Brain microvascular endothelial cell (primary cell): ENCODE measurements around the gene SGPL1.
"Not testable (repeated sequence)": the region's sequence is repeated elsewhere in the genome, so short reads cannot be mapped to it uniquely, and the experiment has no call there.

Experiments
- DNase-seq: peaks from one replicate; pipeline ENCODE4 v3.0.0-alpha.2; 2020
- H3K27ac ChIP-seq: fragments of 250-450 bp; sonication (Bioruptor Pico); 2 replicates; pipeline ENCODE4 v1.5.1; 2020; ENCODE audit warnings: mild to moderate bottlenecking, moderate library complexity
- H3K27me3 ChIP-seq: fragments of 250-450 bp; sonication (Bioruptor Pico); replicated peaks from 2 replicates; pipeline ENCODE4 v1.5.1; 2020; ENCODE audit warnings: mild to moderate bottlenecking
- H3K36me3 ChIP-seq: fragments of 250-450 bp; sonication (Bioruptor Pico); replicated peaks from 2 replicates; pipeline ENCODE4 v1.5.1; 2020; ENCODE audit warnings: mild to moderate bottlenecking
- H3K4me3 ChIP-seq: 2 replicates; pipeline ENCODE4 v1.5.1; 2011; ENCODE audit warnings: low read depth, mild to moderate bottlenecking, control low read depth, low read length, moderate library complexity
- in situ Hi-C: cut with HindIII; loops from 2 replicates; pipeline ENCODE4 v1.10.0; 2017; ENCODE audit warnings: low sequenced_read_pairs, low pct_ligation_motif_present
- TF ChIP-seq, protein P1 (sequence below): IDR thresholded peaks from 2 replicates; pipeline ENCODE4 v1.5.1; 2011; ENCODE audit warnings: low read depth, mild to moderate bottlenecking, moderate library complexity, low read length, control low read depth, inconsistent platforms; ENCODE audit errors: missing control alignments

SGPL1 gene, protein sequence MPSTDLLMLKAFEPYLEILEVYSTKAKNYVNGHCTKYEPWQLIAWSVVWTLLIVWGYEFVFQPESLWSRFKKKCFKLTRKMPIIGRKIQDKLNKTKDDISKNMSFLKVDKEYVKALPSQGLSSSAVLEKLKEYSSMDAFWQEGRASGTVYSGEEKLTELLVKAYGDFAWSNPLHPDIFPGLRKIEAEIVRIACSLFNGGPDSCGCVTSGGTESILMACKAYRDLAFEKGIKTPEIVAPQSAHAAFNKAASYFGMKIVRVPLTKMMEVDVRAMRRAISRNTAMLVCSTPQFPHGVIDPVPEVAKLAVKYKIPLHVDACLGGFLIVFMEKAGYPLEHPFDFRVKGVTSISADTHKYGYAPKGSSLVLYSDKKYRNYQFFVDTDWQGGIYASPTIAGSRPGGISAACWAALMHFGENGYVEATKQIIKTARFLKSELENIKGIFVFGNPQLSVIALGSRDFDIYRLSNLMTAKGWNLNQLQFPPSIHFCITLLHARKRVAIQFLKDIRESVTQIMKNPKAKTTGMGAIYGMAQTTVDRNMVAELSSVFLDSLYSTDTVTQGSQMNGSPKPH

DNA sequence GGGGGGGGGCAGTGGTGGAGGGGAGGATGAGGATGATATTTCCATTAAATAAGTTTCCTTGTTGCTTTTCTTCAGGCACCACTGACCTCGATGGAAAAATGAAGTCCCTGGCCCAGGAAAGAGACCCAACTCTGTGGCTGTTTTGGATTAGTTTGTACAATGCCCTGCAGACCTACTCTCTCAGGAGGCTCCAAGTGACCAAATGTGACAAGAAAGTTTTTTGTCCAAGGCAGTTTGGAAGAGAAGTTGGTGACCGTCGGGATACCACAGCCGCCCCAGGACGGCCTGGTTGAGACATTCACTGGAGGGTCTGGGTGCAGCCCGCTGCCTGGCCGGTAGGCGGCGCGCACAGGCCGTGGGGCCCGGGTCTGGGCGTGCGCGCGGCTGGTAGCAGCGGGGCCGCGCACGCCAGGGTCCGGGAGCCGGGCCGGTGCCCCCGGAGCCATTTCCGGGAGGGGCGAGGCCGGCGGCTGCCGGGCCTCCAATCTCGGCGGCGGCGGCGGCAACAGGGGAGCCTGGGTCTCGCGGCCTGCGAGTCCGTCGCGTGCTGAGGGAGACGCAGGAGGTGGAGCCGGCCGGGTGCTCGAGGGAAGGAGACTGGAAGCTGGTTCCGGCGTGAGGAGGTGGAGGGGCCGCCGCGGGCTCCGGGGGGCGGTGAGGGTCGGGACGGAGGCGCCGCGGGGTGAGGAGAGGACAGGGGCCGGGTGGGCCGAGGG is at the start of gene SGPL1:
Gene SGPL1 (plus strand): TSS at position 445 of the 716 bp plus-strand sequence. CDS start 906 bp downstream, outside the sequence.
- Histone ChIP-seq H3K27me3 (no peaks in the 10 kb centered on the region), H3K36me3 (peaks cover 12% of the 10 kb centered on the region), H3K27ac (peak within 1 kb of the TSS; percentile 70), H3K4me3 (peak within 1 kb of the TSS; percentile 84)
- in situ Hi-C loops, result no loop called here
- TF ChIP-seq, protein P1, sequence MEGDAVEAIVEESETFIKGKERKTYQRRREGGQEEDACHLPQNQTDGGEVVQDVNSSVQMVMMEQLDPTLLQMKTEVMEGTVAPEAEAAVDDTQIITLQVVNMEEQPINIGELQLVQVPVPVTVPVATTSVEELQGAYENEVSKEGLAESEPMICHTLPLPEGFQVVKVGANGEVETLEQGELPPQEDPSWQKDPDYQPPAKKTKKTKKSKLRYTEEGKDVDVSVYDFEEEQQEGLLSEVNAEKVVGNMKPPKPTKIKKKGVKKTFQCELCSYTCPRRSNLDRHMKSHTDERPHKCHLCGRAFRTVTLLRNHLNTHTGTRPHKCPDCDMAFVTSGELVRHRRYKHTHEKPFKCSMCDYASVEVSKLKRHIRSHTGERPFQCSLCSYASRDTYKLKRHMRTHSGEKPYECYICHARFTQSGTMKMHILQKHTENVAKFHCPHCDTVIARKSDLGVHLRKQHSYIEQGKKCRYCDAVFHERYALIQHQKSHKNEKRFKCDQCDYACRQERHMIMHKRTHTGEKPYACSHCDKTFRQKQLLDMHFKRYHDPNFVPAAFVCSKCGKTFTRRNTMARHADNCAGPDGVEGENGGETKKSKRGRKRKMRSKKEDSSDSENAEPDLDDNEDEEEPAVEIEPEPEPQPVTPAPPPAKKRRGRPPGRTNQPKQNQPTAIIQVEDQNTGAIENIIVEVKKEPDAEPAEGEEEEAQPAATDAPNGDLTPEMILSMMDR, result peak; percentile 81
- peak; percentile 65 for DNase-seq

DNA sequence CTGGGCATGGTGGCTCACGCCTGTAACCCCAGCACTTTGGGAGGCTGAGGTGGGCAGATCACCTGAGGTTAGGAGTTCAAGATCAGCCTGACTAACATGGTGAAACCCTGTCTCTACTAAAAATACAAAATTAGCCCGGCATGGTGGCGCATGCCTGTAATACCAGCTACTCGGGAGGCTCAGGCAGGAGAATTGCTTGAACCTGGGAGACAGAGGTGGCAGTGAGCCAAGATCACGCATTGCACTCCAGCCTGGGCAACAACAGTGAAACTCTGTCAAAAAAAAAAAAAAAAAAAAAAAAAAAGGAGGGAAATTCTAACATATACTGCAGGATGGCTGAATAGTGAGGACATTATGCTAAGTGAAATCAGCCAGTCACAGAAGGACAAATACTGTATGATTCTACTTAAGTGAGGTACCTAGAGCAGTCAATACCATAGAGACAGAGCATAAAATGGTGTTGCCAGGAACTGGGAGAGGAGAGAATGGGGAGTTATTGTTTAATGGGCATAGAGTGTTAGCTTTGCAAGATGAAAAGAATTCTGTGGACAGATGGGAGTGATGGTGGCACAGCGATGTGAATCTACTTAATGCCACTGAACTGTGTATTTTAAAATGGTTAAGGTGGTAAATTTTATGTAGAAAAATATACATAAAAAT is 47.6 kb upstream of the SGPL1 start:
- not testable (repeated sequence) for DNase-seq, H3K27me3 ChIP-seq, H3K27ac ChIP-seq, H3K36me3 ChIP-seq, H3K4me3 ChIP-seq
- in situ Hi-C loops, result loop anchor here (25.0 kb wide), 1 partner anchor 206 kb away; no protein-coding TSS in a partner anchor

DNA sequence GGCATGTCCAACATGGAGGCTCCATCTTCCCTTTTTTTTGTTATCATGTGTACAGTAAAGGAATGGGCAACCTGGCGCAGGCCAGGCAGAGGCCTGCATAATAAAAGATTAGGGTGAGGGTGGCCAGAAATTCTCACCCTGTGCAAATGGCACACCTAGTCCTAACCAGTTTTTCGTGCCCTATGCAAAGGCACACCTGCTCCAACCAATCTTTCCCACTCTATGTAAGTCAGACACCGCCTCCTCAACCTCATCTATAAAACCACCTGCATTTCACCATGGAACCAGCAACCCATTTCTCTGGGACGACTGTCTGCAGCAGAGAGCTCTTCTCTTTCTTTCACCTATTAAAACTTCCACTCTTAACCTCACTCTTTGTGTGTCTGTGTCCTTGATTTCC is 46.6 kb upstream of the SGPL1 start:
- H3K4me3 ChIP-seq, result no peak overlapping the region
- in situ Hi-C loops, result loop anchor here (25.0 kb wide), 1 partner anchor 207 kb away; no protein-coding TSS in a partner anchor
- no peak for DNase-seq
- H3K36me3 ChIP-seq, result no peaks in the 10 kb centered on the region
- H3K27me3 ChIP-seq, result no peaks in the 10 kb centered on the region
- no peak overlapping the region for H3K27ac ChIP-seq
- TF ChIP-seq, protein P1, result no peak

- Histone ChIP-seq H3K27ac (no peak overlapping the region), H3K27me3 (no peaks in the 10 kb centered on the region), H3K4me3 (no peak overlapping the region), H3K36me3 (no peaks in the 10 kb centered on the region)
- in situ Hi-C loops, result loop anchor here (25.0 kb wide), 1 partner anchor 208 kb away; no protein-coding TSS in a partner anchor
- TF ChIP-seq, protein P1, result no peak
- no peak for DNase-seq
Observed at GRCh38 chr10:70770001-70770400, 45.7 kb upstream of the SGPL1 start.

DNA sequence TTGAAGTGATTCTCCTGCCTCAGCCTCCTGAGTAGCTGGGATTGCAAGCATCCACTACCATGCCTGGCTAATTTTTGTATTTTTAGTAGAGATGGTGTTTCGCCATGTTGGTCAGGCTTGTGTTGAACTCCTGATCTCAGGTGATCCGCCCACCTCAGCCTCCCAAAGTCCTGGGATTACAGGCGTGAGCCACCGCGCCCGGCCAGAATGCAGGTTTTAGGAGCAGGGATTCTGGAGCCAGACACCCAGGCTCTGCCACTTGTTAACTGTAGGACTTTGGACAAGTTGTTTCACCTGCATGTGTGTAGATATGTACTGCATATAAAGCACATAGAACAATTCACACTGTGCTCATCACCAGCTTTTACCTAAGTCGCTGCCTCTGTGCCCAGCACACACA is 45.2 kb upstream of the SGPL1 start:
- H3K36me3 ChIP-seq, H3K4me3 ChIP-seq, DNase-seq, H3K27me3 ChIP-seq, H3K27ac ChIP-seq: not testable (repeated sequence)
- in situ Hi-C loops, result loop anchor here (25.0 kb wide), 1 partner anchor 208 kb away; no protein-coding TSS in a partner anchor

DNA sequence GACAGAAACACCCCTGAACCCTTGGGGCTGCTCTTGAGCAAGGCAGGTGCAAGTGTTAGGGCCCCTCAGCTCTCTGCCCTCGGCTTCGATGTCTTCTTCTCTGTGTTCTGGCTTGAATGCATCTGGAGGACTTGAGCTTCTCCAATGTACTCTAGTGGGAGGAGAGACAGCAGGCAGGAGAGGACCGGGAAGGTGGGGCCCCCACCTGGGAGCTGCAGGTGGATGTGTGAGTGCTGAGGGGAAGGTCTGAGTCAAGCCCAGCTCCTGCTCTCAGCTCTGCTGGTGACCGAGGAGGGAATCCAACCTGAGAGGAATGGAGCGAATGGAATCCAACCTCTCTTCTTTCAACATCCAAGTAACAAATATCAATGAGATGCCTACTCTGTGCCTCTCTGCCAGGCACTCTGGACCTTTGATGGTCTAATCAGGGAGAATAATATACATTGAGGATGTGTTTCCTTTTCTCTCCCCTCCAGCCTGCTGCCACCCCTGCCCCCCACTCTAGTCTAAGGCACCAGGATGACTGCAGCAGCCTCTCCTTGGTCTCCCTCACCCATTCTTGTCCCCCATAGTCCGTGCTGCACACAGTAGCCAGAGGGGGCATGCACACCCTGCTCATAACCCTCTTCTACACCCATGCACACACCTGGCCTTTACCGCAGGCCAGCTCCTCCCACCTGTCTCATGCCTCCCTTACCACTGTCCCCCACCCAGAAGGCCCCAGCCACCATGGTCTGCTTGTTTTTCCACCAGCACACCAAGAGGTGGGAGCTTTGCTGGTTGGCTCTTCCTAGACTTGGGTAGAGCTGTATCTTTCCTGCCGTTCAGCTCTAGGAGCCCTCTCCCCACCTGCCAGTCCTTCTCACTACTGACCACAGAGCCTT is 44.2 kb upstream of the SGPL1 start:
- H3K4me3 ChIP-seq, result no peak overlapping the region
- DNase-seq, result no peak
- H3K27ac ChIP-seq, result no peak overlapping the region
- H3K36me3 ChIP-seq, result no peaks in the 10 kb centered on the region
- TF ChIP-seq, protein P1, result no peak
- H3K27me3 ChIP-seq, result no peaks in the 10 kb centered on the region
- in situ Hi-C loops, result loop anchor here (25.0 kb wide), 1 partner anchor 209 kb away; no protein-coding TSS in a partner anchor
